ENCODE measurements around the gene HGS. TPM values are rescaled to one million over a fixed set of nuclear protein-coding genes. Genes with fewer than 3 reads are reported as not detected.
"Not testable (repeated sequence)": the region's sequence is repeated elsewhere in the genome, so short reads cannot be mapped to it uniquely, and the experiment has no call there.

HGS gene
- polyA plus RNA-seq, 1 donor from 2014 or later = 81.1 TPM

DNA sequence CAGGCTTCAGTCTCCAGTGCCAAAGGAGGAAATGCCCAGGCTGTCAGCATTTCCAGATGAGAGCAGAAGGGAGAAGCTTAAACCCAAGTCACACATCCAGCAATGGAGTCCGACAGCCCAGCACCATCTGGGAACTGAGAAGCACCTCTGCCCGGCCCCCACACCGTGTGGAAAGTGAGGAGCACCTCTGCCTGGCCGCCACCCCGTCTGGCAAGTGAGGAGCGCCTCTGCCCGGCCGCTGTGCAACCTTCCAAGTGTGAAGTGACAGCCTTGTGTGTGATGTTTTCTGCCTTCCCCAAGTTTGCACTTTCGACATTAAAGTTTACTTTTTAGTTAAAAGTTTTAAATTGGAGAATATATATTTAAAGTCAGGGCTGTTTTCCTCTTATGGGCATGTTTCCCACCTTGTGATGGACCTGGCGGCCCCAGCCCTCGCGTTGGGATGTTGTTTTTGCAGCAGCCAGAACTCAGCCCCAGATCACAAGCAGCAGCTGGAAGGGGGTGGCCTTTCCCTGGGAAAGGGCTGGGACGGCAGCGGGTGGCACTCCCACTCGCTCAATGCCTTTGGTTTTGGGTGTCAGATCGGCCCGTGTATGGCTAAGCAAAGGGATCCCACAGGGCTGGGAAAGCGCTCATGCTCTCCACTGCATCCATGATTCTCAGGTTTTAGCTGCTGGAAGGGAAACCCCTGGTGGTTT lies 10.1 kb upstream of the HGS start:
- Histone ChIP-seq H3K27me3 (ENCODE audit: insufficient read depth, low read depth, low read length) (no peaks in the 10 kb centered on the region), H3K27ac (ENCODE audit: low read length) (no peak overlapping the region), H3K4me2 (ENCODE audit: low read length) (no peak overlapping the region), H3K9me2 (ENCODE audit: insufficient read depth, low read length) (no peaks in the 10 kb centered on the region), H2AFZ (ENCODE audit: low read depth, low read length) (no peak overlapping the region), H3K9ac (ENCODE audit: low read length) (no peak overlapping the region), H3K36me3 (ENCODE audit: insufficient read depth, low read length) (no peaks in the 10 kb centered on the region), H3K4me3 (ENCODE audit: low read length) (no peak overlapping the region), H3K79me2 (replicated peaks; ENCODE audit: insufficient read depth, low read length) (no peaks in the 10 kb centered on the region), H4K20me1 (ENCODE audit: insufficient read depth) (no peaks in the 10 kb centered on the region), H3F3A (ENCODE audit: insufficient read depth, low read length, poor library complexity, severe bottlenecking) (no peaks in the 10 kb centered on the region), H3K9me3 (ENCODE audit: low read length) (no peaks in the 10 kb centered on the region)
- no peak for TF ChIP-seq SMC3 (conservative IDR thresholded peaks at IDR 0.05; ENCODE audit: poor library complexity)
- no peak for TF ChIP-seq EZH2 (IDR thresholded peaks at IDR 0.05; ENCODE audit: borderline replicate concordance, insufficient read depth, low read length, poor library complexity, severe bottlenecking)
- TF ChIP-seq MXI1 (conservative IDR thresholded peaks at IDR 0.05; ENCODE audit: poor library complexity, severe bottlenecking) = no peak
- TF ChIP-seq REST (IDR thresholded peaks at IDR 0.05; ENCODE audit: borderline replicate concordance) = no peak
- TF ChIP-seq EP300 (conservative IDR thresholded peaks at IDR 0.05; ENCODE audit: poor library complexity, severe bottlenecking) = no peak
- TF ChIP-seq TAF1 (IDR thresholded peaks at IDR 0.05; ENCODE audit: low read depth) = no peak
- TF ChIP-seq CTCF (IDR thresholded peaks at IDR 0.05; ENCODE audit: poor library complexity, severe bottlenecking) = no peak
- no peak for TF ChIP-seq RAD21 (conservative IDR thresholded peaks at IDR 0.05)
- no peak for TF ChIP-seq POLR2AphosphoS5 (IDR thresholded peaks at IDR 0.05)

DNA sequence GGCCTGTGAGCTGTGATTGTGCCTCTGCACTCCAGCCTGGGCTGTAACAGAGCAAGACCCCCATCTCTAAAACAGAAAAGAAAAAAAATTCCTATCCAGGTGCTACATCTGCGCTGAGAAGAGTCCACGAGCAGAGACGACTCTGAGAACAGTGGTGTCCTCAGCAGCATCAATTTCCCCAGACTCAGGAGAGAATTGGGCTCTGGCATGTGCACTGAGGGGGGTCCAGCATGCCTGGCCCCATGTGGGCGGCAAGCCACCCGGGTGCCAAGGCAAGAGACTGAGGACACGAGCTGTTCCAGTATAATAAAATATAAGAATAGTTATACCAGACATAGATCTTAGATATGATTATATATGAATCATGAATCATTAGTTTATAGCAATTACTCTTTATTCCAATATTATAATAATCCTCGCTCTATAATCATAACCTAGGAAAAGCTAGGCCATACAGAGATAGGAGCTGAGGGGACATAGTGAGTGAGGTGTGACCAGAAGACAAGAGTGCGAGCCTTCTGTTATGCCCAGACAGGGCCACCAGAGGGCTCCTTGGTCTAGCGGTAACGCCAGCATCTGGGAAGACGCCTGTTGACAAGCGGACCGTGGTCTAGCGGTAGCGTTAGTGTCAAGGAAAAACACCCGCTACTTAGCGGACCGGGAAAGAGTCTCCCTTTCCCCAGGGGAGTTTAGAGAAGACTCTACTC lies 8.1 kb upstream of the HGS start:
- H3K9me2 ChIP-seq (ENCODE audit: insufficient read depth, low read length); H3K27me3 ChIP-seq (ENCODE audit: insufficient read depth, low read depth, low read length); H3K4me2 ChIP-seq (ENCODE audit: low read length); H3K36me3 ChIP-seq (ENCODE audit: insufficient read depth, low read length); H4K20me1 ChIP-seq (ENCODE audit: insufficient read depth); H3K4me3 ChIP-seq (ENCODE audit: low read length); H3F3A ChIP-seq (ENCODE audit: insufficient read depth, low read length, poor library complexity, severe bottlenecking); H3K9me3 ChIP-seq (ENCODE audit: low read length); H3K9ac ChIP-seq (ENCODE audit: low read length); H3K79me2 ChIP-seq (replicated peaks; ENCODE audit: insufficient read depth, low read length); H2AFZ ChIP-seq (ENCODE audit: low read depth, low read length); H3K27ac ChIP-seq (ENCODE audit: low read length): not testable (repeated sequence)
- TF ChIP-seq CTCF (IDR thresholded peaks at IDR 0.05; ENCODE audit: poor library complexity, severe bottlenecking) (peak; percentile 61), SMC3 (conservative IDR thresholded peaks at IDR 0.05; ENCODE audit: poor library complexity) (peak; percentile 51)
